PC-9 (cell line): Measurements from ENCODE around the gene YPEL5. TPM values are rescaled to one million over a fixed set of nuclear protein-coding genes. Genes with fewer than 3 reads are reported as not detected.

Source experiments
- BruUV-seq: library from RNA; stranded (reverse); fragments of 400-500 nt; replicated peaks from 2 replicates; lab custom pipeline; 2021; lab: Mats Ljungman, UMichigan
- CTCF ChIA-PET: fragments of 300-600 bp; sonication (Branson Sonifier 250); formaldehyde crosslinking; loops from one replicate; lab custom pipeline; 2022; ENCODE audit warnings: antibody characterized with exemption; lab: Charles Lee
- POLR2A ChIA-PET: fragments of 300-600 bp; sonication (Branson Sonifier 250); formaldehyde crosslinking; loops from one replicate; lab custom pipeline; 2022; ENCODE audit warnings: antibody characterized with exemption; ENCODE audit not compliant: unreplicated experiment; lab: Charles Lee
- DNase-seq, 2 experiments: peaks; one replicate each; pipeline versions ENCODE4 v3.0.0 to v3.0.0-alpha.2; 2015 to 2022; ENCODE audit warnings: mixed read lengths in 1 of 2
- H2AFZ ChIP-seq: fragments of 200-600 bp; sonication (generic); 2 replicates; pipeline ENCODE4 v1.8.1; 2017; ENCODE audit warnings: antibody characterized with exemption
- H3F3A ChIP-seq: fragments of 200-600 bp; sonication (generic); 2 replicates; pipeline ENCODE4 v1.8.1; 2017; ENCODE audit warnings: antibody characterized with exemption, mild to moderate bottlenecking, low read depth; ENCODE audit not compliant: insufficient read depth
- H3K27ac ChIP-seq: fragments of 200-600 bp; sonication (generic); 2 replicates; pipeline ENCODE4 v1.6.1; 2016; ENCODE audit warnings: mixed run types
- H3K27me3 ChIP-seq: fragments of 200-600 bp; sonication (generic); 2 replicates; pipeline ENCODE4 v1.6.1; 2016; ENCODE audit warnings: low read depth, mixed run types; ENCODE audit not compliant: insufficient read depth
- H3K36me3 ChIP-seq: fragments of 200-600 bp; sonication (generic); 2 replicates; pipeline ENCODE4 v1.6.1; 2016; ENCODE audit warnings: low read depth, mixed run types
- H3K4me1 ChIP-seq: fragments of 200-600 bp; sonication (generic); replicated peaks from 2 replicates; pipeline ENCODE4 v1.6.1; 2016; ENCODE audit warnings: mixed run types; ENCODE audit not compliant: insufficient read depth
- H3K4me2 ChIP-seq: fragments of 200-600 bp; sonication (generic); 2 replicates; pipeline ENCODE4 v1.6.1; 2017; ENCODE audit warnings: mixed run types
- H3K4me3 ChIP-seq: fragments of 200-600 bp; sonication (generic); 2 replicates; pipeline ENCODE4 v1.6.1; 2016; ENCODE audit warnings: mixed run types
- H3K79me2 ChIP-seq: fragments of 200-600 bp; sonication (generic); 2 replicates; pipeline ENCODE4 v1.6.1; 2017; ENCODE audit warnings: low read depth, mixed run types
- H3K9me2 ChIP-seq: fragments of 200-600 bp; sonication (generic); 2 replicates; pipeline ENCODE4 v1.8.1; 2017; ENCODE audit warnings: mild to moderate bottlenecking; ENCODE audit not compliant: insufficient read depth
- H3K9me3 ChIP-seq: fragments of 200-600 bp; sonication (generic); 2 replicates; pipeline ENCODE4 v1.8.1; 2016; ENCODE audit warnings: low read depth; ENCODE audit not compliant: insufficient read depth
- H4K20me1 ChIP-seq: fragments of 200-600 bp; sonication (generic); 2 replicates; pipeline ENCODE4 v1.8.1; 2017; ENCODE audit not compliant: insufficient read depth
- CTCF ChIP-seq: fragments of 200-600 bp; sonication (generic); conservative IDR thresholded peaks from 2 replicates; pipeline ENCODE4 v1.6.1; 2017; ENCODE audit warnings: mixed run types, antibody characterized with exemption, mild to moderate bottlenecking, moderate library complexity
- EZH2 ChIP-seq: fragments of 200-600 bp; sonication (generic); IDR thresholded peaks from 2 replicates; pipeline ENCODE4 v1.8.0; 2017; ENCODE audit warnings: antibody characterized with exemption, low read depth
- intact Hi-C: fragments of 100-400 bp; cut with micrococcal nuclease; formaldehyde crosslinking; loops from one replicate; pipeline ENCODE4 v1.10.0; 2022; ENCODE audit not compliant: unreplicated experiment
- total RNA-seq: library from RNA; stranded (reverse); gene quantifications from 2 replicates; pipeline ENCODE4 v1.2.3, GENCODE V29; 2021

The YPEL5 gene
- total RNA-seq, 1 experiment from 2014 or later, result 56.9 TPM

- Histone ChIP-seq H3K9me2 (no peaks in the 10 kb centered on the region), H3K9me3 (no peaks in the 10 kb centered on the region), H4K20me1 (peaks cover 20% of the 10 kb centered on the region; the same call in 1 of the 2 replicates), H3K27me3 (no peaks in the 10 kb centered on the region), H3K27ac (no peak overlapping the region), H3K4me2 (no peak overlapping the region), H2AFZ (no peak overlapping the region), H3K4me3 (no peak overlapping the region), H3F3A (no peaks in the 10 kb centered on the region), H3K4me1 (peaks cover 9% of the 10 kb centered on the region), H3K36me3 (peaks cover 26% of the 10 kb centered on the region; the same call in 1 of the 2 replicates), H3K79me2 (peaks cover 5% of the 10 kb centered on the region; the same call in 1 of the 2 replicates)
- ChIA-PET POLR2A (interaction anchor here (0.7 kb wide), 1 partner anchor 63 kb away, joined by 4 read pairs; no protein-coding TSS in a partner anchor), CTCF (no interaction called here)
- intact Hi-C loops, result no loop called here
- no peak for DNase-seq
- no peak for TF ChIP-seq EZH2
- no peak for TF ChIP-seq CTCF
- BruUV-seq, result no TSS peak
Observed at GRCh38 chr2:30155202-30155601, 8.4 kb downstream of the YPEL5 start.

GRCh38 chr2:30155889-30156658 is 9.3 kb downstream of the YPEL5 start:
- peaks cover 5% of the 10 kb centered on the region; the same call in 1 of the 2 replicates for H3K79me2 ChIP-seq
- TF ChIP-seq CTCF, result no peak
- no peak for TF ChIP-seq EZH2
- H3K9me2 ChIP-seq, result no peaks in the 10 kb centered on the region
- ChIA-PET POLR2A (no interaction called here), CTCF (interaction anchor here (0.6 kb wide), 1 partner anchor 9 kb away, joined by 4 read pairs; no protein-coding TSS in a partner anchor)
- no peak overlapping the region for H3K4me2 ChIP-seq
- intact Hi-C loops, result no loop called here
- H3K4me1 ChIP-seq, result peaks cover under 1% of the 10 kb centered on the region; the same call in 1 of the 2 replicates
- no peaks in the 10 kb centered on the region for H3K9me3 ChIP-seq
- H3K27ac ChIP-seq, result no peak overlapping the region
- no peak overlapping the region for H3K4me3 ChIP-seq
- no peaks in the 10 kb centered on the region for H3F3A ChIP-seq
- peaks cover 26% of the 10 kb centered on the region; the same call in 1 of the 2 replicates for H3K36me3 ChIP-seq
- H3K27me3 ChIP-seq, result no peaks in the 10 kb centered on the region
- DNase-seq, result no peak
- H4K20me1 ChIP-seq, result peaks cover 20% of the 10 kb centered on the region; the same call in 1 of the 2 replicates
- no TSS peak for BruUV-seq
- H2AFZ ChIP-seq, result no peak overlapping the region

- H3K27me3 ChIP-seq, result no peaks in the 10 kb centered on the region
- H3K4me3 ChIP-seq, result no peak overlapping the region
- no peaks in the 10 kb centered on the region for H3F3A ChIP-seq
- CTCF ChIA-PET, result no interaction called here
- no TSS peak for BruUV-seq
- POLR2A ChIA-PET, result interaction anchor here (0.8 kb wide), 1 partner anchor 1910 kb away, joined by 4 read pairs; no protein-coding TSS in a partner anchor
- no peak for DNase-seq
- H2AFZ ChIP-seq, result no peak overlapping the region
- peaks cover 22% of the 10 kb centered on the region; the same call in 1 of the 2 replicates for H3K36me3 ChIP-seq
- H3K79me2 ChIP-seq, result no peaks in the 10 kb centered on the region
- H3K4me2 ChIP-seq, result no peak overlapping the region
- intact Hi-C loops, result no loop called here
- H3K9me3 ChIP-seq, result no peaks in the 10 kb centered on the region
- H3K27ac ChIP-seq, result no peak overlapping the region
- peaks cover 8% of the 10 kb centered on the region; the same call in 1 of the 2 replicates for H3K4me1 ChIP-seq
- H3K9me2 ChIP-seq, result no peaks in the 10 kb centered on the region
- no peak for TF ChIP-seq CTCF
- TF ChIP-seq EZH2, result no peak
- 0 out of 2 replicates have a peak, but pooled peaks cover 15% of the 10 kb centered on the region for H4K20me1 ChIP-seq
Observed at GRCh38 chr2:30157616-30158015, 10.8 kb downstream of the YPEL5 start.
